HepG2 (cell line): Measurements from ENCODE around the gene IRAK4. TPM values are rescaled to one million over a fixed set of nuclear protein-coding genes. Genes with fewer than 3 reads are reported as not detected.

Experiments
- ARID4A ChIP-seq: sonication (generic); formaldehyde crosslinking; IDR thresholded peaks from 2 replicates; pipeline ENCODE4 v1.5.0; 2020; ENCODE audit warnings: mild to moderate bottlenecking, missing genetic modification reagents, borderline replicate concordance
- CEBPZ ChIP-seq: IDR thresholded peaks from 2 replicates; pipeline ENCODE4 v1.6.1; 2012; ENCODE audit warnings: low read length, improper control_type of control experiment
- DNMT1 ChIP-seq: sonication (generic); formaldehyde crosslinking; IDR thresholded peaks from 2 replicates; pipeline ENCODE4 v1.5.1; 2020; ENCODE audit warnings: mild to moderate bottlenecking, missing genetic modification reagents
- HMGA1 ChIP-seq: sonication (generic); formaldehyde crosslinking; conservative IDR thresholded peaks from 2 replicates; pipeline ENCODE4 v1.4.0; 2020; ENCODE audit warnings: missing genetic modification reagents
- NBN ChIP-seq: fragments of 450-650 bp; conservative IDR thresholded peaks from 2 replicates; pipeline ENCODE4 v1.6.1; 2017
- POGK ChIP-seq: sonication (generic); formaldehyde crosslinking; conservative IDR thresholded peaks from 2 replicates; pipeline ENCODE4 v1.8.0; 2022; ENCODE audit warnings: mild to moderate bottlenecking, moderate library complexity, missing genetic modification reagents
- USF2 ChIP-seq, 2 experiments: sonication (generic) in 1 of 2; formaldehyde crosslinking in 1 of 2; IDR thresholded peaks; 2 replicates each; pipeline versions ENCODE4 v1.5.1 to v1.6.1; 2011 to 2020; ENCODE audit warnings: borderline replicate concordance in 1 of 2, low read depth in 1 of 2, low read length in 1 of 2, mild to moderate bottlenecking in 1 of 2, missing genetic modification reagents in 1 of 2, moderate library complexity in 1 of 2
- YEATS2 ChIP-seq: sonication (generic); formaldehyde crosslinking; IDR thresholded peaks from 2 replicates; pipeline ENCODE4 v1.4.0; 2020; ENCODE audit warnings: missing genetic modification reagents, borderline replicate concordance
- ZHX1 ChIP-seq: sonication (generic); formaldehyde crosslinking; IDR thresholded peaks from 2 replicates; pipeline ENCODE4 v1.8.1; 2022; ENCODE audit warnings: low read depth, mild to moderate bottlenecking, missing genetic modification reagents
- ZNF580 ChIP-seq: IDR thresholded peaks from 2 replicates; pipeline ENCODE4 v1.6.1; 2016; ENCODE audit warnings: low read depth, borderline replicate concordance
- ZZZ3 ChIP-seq: sonication (generic); formaldehyde crosslinking; IDR thresholded peaks from 2 replicates; pipeline ENCODE4 v1.4.0; 2020; ENCODE audit warnings: missing genetic modification reagents, mild to moderate bottlenecking, borderline replicate concordance
- polyA plus RNA-seq, 8 experiments: library from polyadenylated mRNA; depleted of rRNA in 3 of 8; stranded (reverse) in 7 of 8; unstranded in 1 of 8; fragments of >200 nt; fragmentation: Illumina TruSeq in 4 of 8; extraction: Trizol in 4 of 8; gene quantifications; 2 replicates each; pipeline versions ENCODE4 v1.2.1 to v1.2.3, GENCODE V29; 2011 to 2016; ENCODE audit warnings: low read depth in 4 of 8, missing spikeins in 1 of 8, mixed read lengths in 1 of 8; ENCODE audit not compliant: insufficient read depth in 1 of 8
- total RNA-seq, 5 experiments: library from RNA; depleted of rRNA; stranded (reverse); fragments of >200 nt; fragmentation: Illumina TruSeq; extraction: Trizol; gene quantifications; 2 replicates each; pipeline ENCODE4 v1.2.3, GENCODE V29; 2016; ENCODE audit warnings: low read depth in 1 of 5

The IRAK4 gene
- total and polyA plus RNA-seq, 2 of the 13 experiments (the other 11 are each of a cell fraction or from before 2014, with no cell fraction given) = 6.6 to 7.1 TPM

- TF ChIP-seq ZHX1 (CRISPR knock-in tag) (no peak), ARID4A (CRISPR knock-in tag) (peak; percentile 36; the same call in 1 of the 2 replicates), CEBPZ (no peak), USF2 (IDR thresholded peaks at IDR 0.05; ENCODE audit: low read depth, low read length) (no peak), USF2 (CRISPR knock-in tag; IDR thresholded peaks at IDR 0.05; ENCODE audit: borderline replicate concordance) (no peak), HMGA1 (CRISPR knock-in tag) (no peak), ZNF580 (CRISPR knock-in tag) (no peak), POGK (CRISPR knock-in tag) (no peak; the same call in 1 of the 2 replicates), YEATS2 (CRISPR knock-in tag) (peak; percentile 84), ZZZ3 (CRISPR knock-in tag) (no peak), DNMT1 (CRISPR knock-in tag) (no peak), NBN (no peak)
Measured at GRCh38 chr12:43758728-43759563, at the start of gene IRAK4, which contains the start of gene PUS7L (continued).
